Stimulated activated CD8-positive, alpha-beta memory T cell treated with anti-CD3 and anti-CD28 coated beads, Interleukin-7, amount 100 ng/mL, for 48 hours (primary cell): ENCODE measurements around the gene SCNN1A.

ENCODE experiments used
- DNase-seq, 2 donors: peaks; one replicate each; pipeline ENCODE4 v3.0.0-alpha.2; 2020; ENCODE audit warnings: low read depth in 1 of 2; ENCODE audit errors: extremely low read depth in 1 of 2

SCNN1A gene

DNA sequence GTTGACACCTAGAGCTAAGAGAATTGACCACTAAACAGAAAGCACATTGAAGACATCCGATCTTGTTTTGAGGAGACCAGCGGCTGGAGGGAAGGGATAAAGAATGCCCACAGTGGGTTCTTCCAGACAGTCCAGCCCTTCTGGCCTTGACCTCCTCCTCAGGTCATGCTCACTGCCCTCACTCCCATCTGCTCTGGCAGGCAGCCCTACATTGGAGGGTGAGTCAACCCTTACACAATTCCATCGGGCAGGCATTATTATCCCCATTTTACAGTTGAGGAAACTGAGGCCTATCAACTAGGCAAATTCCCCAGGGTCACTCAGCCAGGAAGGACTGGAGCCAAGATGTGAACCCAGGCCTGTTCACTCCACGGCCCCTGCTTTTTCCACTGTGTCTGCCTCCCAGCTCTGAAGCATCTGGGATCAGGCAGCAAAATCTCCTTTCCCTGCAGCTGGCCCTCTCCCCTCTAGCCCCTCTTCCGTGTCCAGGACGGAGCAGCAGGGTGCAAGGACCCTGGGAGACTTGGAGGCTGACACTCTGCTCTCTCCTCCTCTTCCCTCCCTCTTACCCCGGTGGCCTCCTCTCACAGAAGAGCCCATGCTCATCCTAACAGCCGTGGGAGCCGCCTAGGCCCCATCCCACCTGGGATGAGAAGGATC lies 5.3 kb downstream of the SCNN1A start:
- no peak for DNase-seq

DNA sequence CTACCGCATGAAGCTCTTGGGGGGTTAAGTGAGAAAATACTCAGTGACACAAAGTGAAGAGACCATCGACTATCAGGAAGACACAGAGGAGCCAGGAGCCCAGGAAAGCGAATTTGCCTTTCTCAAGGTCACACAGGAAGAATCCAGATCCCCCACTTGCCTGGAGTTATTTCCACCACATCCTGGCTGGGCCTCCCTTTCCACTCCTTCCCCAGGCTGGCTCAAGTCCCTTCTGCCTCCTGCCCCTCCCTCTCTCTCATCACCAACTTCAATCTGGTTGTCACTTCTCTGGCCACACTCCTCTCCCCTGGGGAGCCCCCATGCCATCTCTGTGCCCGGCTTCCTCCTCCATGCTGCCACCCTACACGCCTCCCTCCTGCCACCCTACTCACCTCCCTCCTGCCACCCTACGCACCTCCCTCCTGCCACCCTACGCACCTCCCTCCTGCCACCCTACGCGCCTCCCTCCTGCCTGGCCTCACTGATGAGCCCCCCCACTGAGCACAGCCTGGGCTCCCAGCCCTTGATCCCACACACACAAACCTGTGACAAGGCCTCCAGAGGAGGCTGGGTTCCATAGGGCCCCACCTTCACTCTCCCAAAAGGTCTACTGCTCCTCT lies 6.3 kb downstream of the SCNN1A start:
- no peak for DNase-seq

DNA sequence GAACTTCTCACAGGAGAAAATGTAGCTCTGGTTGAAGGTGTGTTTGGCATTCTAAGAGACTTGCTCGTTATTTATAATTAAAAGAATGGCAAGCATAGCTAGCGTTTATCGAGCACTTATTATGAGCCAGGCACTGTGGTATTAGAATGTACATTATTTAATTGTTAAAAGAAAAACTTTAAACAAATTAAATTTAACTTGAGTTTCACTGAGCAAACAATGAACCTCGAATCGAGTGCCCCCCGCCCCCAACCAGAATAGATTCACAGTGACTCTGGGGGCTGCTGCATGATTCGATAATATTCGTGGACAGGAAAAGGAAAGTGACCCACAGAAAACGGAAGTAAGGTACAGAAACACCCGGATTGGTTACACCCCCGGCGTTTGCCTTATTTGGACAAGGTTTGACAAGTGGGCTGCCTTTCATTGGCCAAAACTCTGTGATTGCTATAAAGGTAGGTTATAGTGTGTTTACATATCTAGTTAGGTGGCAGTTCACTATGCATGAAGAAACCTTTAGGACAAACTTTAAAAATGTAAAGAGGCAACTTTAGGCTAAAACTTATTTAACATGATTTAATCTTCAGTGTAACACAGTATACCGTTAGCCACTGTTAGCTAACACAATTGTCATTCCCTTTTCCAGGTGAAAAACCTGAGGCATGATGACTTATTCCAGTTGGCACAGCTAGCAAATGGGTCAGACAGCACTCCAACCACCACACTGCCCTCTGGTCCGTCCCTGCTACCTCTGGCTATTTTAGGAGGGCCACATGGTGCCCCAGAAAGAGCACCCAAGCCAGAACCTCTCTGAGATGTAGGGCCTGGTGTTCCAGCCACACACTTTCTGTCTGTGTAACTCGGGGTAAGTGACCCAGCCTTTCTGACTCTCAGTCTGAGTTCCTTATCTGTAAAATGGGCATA lies 7.1 kb downstream of the SCNN1A start:
- peak in 1 of 2 donors; percentile 26 for DNase-seq

DNA sequence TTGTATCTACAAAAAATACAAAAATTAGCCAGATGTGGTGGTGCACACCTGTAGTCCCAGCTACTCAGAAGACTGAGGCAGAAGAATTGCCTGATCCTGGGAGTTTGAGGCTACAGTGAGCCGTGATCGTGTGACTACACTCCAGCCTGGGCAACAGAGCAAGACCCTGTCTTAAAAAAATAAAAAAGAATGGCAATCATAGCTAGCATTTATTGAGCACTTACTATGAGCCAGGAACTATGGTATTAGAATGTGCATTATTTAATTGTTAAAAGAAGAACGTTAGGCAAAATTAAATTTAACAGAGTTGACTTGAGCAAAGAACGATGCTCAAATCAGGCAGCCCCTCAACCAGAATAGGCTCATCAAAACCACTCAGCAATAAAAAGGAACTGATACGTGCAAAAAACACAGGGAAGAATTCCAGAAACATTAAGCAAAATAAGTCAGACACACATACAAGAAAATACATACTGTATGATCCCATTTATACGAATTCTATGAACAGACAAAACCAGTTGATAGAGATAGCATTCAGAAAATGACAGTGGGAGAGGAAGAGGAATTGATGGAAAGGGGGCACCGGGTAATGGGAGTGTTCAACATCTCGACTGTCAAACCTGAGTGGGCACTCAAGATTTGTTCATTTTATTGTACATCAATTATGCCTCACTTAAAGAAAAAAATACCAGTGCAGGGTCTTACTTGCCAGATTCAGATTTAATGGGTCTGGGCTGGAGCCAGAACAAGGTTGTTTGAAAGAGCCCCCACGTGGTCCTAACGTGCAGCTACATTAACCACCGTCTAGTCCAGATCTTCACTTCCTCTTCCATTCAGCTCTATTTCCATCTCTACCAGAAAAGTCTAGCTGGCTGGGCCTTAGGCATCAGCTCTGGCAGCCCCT lies 8.0 kb downstream of the SCNN1A start:
- DNase-seq: no peak

DNA sequence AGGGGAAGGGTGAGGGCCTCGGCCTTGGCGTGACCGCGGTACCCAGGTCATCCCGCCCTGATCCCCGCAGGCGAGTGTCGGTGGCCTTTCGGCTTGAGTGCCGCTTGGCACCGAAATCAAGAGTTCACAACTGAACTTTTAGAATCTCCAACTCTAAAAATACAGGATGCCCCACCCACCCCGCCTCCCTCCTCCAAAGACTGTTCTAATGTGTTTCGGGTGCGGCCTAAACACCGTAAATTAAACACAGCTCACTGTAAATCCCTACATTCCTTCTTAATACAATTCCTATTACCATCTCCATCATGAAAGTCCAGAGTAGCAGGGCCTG lies 11.4 kb downstream of the SCNN1A start:
- DNase-seq: no peak

DNA sequence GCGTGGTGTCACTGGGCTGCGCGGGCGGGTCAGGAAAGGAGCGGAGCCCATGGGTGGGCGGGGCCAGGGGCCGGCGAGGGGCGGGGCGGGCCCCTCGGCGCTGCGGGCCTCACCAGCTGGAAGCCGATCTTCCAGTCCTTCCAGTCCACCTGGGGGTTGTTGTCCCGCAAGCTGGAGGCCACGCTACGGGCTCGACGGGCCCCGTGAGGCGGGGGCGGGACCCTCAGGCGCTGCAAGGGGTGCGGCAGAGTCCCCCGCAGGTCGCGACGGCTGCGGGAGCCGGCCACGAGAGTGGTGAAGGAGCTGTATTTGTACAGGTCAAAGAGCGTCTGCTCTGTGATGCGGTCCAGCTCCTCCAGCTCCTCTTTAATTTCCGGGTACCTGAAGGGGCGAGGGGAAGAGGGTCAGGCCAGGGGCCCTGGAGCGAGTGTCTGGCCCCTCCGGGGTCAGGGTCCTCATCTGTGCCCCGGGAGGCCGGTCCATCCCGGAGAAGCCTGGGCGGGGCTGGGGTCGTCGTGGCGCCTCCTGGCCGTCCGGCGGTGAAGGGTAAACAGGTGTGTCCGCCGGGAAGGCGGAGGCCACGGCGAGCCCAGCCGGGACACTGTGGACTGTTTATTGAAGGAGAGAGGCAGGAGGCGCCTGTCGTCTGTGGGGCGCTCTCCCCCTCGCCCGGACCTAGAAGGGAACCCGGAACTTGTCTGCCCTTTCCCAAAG lies 11.9 kb downstream of the SCNN1A start:
- peak in 1 of 2 donors; percentile 53 for DNase-seq

DNA sequence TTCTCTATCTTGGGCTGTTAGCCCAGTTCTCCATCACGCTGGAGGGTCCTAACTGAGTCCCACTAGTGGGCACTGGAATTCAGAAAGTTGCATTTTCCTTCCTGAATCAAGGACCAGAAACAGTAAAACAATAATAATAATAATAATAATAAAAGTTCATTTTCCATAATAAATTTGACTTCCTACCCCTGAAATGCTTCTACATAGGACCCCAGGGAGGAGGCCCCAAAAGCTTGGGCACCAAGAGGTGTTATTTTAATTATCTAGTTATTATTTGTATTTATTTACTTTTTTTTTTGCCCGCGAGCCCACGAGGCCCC lies 12.4 kb downstream of the SCNN1A start:
- DNase-seq: no peak

DNA sequence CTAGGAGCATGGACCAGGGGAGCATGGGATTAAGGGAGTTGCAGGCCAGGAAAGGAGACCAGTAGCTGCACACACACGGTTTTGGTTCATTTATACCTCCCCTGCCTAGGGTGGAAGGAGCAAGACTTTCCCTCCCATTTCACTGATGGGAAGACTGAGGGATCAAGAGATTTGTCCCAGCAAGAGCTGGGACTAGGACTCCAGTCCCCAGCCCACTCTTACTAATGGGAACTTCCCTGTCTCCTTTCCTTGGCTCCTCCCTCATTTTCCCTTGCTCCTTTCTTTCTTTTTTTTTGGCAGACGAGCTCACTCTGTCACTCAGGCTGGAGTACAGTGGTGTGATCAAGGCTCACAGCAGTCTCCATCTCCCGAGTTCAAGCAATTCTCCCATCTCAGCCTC lies 13.0 kb downstream of the SCNN1A start:
- DNase-seq: no peak

DNA sequence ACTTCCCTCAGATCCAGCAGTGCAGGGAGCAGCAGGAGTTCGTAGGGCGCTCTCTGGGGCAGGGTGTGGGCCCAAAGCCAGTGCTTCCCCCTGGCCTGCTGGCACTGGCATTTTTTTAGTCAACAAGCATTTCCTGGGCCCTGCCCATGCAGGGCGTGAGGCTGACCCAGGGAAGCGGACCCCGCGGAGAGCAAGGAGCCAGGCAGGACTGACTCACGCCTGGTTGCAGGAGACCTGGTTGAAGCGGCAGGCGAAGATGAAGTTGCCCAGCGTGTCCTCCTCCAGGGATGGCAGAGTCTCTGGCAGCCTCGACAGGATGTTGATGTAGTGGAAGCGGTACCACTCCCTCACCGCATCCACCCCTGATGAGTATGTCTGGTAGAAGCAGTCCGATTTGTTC lies 13.5 kb downstream of the SCNN1A start:
- DNase-seq: no peak

DNA sequence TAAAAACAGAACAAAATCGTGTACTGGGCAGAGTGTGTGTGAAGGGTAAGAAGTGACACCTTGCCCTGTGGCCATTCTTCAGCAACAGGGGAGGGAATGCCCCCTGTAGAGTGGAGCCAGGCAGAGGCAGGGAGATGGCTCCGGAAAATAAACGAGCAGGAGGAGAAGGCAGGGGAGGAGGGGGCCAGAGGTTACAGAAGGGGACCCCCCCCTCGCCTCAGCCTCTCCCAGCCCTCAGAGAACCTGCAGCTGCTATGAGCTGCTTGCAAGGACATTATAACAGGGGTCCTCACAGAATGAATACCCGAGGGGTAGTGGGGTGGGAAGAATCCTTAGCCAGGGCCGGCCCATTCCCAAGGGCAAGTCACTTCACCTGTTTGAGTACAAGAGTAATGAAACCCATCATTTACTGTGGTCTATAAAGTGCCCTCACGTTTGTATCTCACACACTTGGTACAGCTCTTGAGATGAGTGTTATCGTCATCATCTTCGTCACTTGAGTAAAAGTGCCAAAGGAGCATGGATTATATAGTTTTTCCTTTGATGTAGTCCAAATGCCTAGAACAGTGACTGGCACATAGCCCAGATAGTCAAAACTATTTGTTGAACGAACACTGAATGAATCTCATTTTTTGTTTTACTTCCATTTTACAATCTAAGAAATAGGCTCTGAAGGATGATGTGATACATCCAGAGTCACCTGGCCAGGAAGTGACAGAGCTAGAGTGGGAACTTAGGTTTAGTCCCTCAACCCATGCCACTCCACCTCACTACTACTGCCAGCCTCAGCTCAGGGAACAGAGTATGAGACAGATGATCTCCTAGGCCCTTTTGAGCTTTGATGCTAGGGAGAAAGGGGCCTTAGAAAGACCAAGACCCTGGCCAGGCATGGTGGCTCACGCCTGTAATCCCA lies 14.5 kb downstream of the SCNN1A start:
- no peak for DNase-seq

DNA sequence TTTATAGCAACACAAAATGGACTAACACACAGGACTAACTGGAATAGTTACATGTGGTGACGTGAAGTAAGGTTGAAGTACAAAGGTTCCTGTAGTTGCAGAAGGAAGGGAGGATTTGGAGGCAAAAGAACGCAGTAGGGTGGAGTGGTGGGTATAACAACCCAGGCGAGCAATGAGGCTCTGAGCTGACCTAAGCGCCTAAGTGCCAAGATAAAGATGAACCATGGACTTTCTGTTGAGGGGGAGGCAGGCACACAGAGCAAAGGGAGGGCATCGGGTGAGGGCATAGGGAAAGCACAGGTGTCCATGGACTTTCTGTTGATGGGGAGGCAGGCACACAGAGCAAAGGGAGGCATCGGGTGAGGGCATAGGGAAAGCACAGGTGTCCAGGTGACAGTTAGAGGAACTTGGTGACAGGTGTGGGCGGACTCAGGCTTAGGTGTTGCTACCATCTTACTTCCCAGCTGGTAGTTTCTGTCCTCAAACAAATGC lies 15.2 kb downstream of the SCNN1A start:
- no peak for DNase-seq

DNA sequence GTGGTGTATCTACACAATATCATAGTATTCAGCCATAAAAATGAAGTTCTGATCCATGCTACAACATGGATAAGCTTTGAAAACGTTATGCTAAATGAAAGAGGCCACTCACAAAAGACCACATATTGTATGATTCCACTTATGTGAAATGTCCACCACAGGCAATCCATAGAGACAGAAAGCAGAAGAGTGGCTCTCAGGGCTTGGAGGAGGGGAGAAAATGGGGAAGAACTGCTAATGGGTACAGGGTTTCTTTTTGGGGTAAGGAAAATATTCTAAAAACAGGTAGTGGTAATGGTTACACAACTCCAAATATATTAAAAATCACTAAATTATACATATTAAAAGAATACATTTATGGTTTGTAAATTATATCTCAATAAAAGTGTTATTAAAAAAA lies 16.5 kb downstream of the SCNN1A start:
- DNase-seq: no peak

DNA sequence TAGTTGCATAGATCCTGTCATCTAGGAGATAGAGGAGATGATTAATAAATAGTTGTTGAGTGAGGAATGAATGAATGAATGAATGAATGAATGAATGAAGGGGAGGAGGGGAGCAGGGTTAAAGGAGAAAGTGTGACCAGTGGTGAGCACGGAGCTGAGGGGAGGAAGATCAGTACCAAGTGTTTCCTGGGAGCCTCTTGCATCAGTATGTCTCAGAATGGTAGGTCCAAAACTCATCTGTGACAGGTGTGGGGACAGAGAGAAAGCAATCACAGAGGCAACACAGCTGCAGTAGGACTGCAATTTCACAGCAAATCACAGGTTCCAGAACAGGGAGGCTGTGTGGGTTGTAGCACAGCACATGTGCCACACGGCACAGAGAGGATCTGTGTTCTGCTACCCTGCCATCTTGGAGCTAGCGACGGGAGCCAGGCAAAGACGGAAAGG lies 19.0 kb downstream of the SCNN1A start:
- DNase-seq: no peak

DNA sequence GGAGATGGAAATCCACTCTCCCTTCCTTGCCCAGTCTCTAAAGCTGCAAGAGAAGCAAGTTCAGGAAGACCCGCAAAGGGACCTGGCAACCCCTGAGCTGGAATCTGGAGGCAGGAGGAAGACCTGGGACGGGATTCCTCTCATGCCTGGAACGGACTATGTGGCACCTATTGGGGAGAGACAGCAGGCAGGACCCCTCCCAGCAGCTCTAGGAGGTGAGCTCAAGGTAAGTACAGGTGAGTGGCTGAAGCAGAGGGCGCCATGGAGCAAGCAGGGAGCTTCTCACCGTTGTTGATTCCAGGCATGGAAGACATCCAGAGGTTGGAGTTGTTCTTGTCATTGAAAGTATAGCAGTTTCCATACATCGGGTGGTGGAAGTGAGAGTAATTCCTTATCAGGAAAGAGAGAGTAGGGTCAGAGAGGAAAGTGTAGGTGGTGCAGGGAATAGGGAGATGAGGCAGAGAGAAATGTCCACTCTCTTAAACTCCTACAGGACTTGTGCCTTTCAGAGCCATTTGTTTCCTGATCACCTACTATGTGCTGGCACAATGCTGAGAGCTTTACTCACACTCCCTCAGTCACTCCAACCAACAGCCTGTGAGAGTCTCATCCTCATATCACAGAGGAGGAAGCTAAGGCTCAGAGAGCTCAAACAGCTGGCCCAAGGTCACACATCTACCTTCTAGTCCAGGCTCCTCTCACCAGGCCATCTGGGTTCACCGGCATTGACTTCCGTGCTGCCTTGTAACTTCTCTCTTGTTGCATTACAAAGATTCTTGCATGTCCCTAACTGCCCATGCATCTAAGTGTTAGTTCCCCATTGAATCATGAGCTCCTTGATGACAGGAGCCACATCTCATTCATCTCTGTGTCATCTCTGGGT lies 19.6 kb downstream of the SCNN1A start:
- no peak for DNase-seq

DNA sequence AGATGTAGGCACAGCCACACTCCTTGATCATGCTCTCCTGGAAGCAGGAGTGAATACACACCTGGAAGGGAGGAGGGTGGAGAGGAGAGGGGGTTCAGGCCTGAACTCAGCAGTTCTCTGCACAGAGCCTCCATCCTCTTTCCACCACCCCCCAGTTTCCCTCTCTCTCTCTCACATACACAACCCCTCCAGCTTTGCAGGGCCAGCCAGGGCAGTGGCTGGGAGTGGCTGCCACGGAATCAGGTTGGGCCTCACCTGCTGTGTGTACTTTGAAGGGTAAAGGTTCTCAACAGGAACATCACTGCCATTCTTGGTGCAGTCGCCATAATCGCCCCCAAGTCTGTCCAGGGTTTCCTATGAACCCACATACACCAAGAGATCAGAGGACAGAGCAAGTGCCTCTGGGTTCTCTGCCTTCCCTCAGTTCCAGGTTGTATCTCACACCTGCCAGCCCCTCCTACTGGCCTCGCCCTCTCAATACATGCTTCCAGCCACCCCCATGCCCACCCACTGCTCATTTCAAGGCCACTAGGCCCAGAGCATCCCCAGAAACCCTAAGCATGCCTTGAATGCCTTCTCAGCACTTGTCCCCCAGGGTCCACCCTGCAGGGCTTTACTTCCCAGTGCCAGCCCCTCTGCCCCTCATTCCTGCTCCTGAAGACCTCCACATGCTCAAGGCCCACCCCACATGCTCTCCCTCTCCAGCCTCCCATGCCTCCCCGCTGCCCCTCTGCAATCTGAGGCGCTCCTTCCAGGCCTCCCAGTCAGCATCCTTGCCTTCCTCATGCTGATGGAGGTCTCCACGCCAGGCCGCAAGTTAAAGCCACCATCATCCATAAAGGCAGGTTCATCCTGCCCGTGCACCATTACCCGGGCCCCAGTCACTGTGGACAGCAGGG lies 20.6 kb downstream of the SCNN1A start:
- DNase-seq: no peak

DNA sequence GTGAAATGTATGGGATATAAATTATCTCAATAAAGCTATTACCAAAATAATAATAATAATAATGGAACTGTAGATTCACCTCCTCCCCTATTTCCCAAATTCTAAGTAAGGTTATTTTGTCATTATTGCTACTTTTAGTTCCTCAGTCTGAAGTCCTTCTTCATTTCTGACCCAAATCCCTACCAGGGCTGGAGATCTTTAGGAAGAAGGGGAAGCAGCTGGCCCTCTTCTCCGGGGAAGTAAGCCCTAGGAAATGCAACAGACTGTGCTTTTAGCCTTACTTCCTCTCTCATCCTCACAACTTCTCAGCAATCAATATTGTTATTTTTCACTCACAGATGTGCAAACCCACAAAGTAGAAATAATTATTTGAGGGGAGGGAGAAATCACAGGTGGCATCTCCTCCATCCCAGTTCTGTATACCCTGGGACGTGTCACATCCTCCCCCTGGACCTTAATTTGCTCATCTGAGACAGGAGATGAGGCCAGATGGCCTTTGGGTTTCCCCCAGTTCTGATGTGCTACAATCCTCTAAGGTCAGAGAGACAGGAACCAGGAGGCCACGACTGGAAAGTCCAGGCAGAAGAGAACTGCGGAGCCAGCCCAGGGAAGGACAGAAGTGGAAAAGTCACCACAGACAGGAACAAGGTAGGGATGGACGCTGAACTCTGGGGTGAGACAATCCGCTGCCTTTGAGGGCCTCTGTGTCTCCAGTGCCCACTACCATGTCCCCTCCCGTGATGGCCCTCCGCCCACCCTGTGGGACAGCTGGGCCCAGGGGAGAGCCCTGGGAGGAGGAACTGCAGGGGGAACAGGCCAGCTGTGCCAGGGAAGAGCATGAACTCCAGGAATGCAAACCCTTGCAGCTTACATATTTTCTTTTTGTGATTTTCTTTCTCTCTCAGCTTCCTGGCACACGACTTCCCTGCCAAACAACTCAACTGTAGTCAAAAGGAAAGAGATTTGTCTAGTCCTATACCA lies 22.9 kb downstream of the SCNN1A start:
- DNase-seq: no peak
